T-helper 2 cell (primary cell): ENCODE results near the gene GORASP1.

Experiments
- DNase-seq, 5 experiments: peaks; one replicate each; pipeline versions ENCODE4 v3.0.0 to v3.0.0-alpha.2; 2012 to 2022

The GORASP1 gene

DNA sequence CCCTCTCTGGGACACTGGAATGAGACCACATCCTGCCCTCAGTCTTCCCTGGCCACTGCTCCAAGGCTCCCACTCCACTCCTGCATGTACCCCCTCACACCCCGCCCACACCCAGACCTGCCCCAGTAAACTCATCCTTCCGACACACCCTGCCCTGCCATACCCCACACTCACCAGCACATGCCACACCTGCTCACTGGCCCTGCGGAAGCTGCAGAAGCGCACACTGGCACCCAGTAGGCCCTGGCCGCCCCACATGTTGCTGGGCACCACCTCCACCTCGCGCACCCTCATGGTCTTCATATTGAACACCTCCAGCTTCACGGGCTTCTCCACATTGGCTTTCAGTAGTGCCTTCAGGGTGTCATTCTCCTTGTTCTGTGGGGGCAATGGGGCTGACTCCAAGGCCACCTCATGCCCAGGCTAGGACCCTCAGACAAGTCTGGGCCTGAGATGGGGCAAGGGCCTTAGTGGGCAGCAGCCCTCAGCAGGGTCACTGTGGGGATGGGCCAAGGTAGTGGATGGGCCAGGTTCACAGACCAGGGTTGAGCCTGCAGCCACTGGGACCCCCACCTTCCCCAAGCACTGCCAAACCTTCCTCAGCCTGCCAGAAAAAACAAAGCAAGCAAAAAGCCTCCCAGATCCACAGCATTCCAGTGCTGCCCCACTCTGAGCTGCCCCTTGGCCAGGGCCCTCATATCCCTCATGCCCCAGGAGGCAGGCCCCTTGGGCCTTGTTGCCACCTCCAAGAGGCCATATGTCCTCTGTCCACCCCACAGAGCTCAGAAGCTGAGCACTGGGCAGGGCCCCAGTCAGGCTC is 4.7 kb downstream of the GORASP1 start:
- DNase-seq, result no peak

DNA sequence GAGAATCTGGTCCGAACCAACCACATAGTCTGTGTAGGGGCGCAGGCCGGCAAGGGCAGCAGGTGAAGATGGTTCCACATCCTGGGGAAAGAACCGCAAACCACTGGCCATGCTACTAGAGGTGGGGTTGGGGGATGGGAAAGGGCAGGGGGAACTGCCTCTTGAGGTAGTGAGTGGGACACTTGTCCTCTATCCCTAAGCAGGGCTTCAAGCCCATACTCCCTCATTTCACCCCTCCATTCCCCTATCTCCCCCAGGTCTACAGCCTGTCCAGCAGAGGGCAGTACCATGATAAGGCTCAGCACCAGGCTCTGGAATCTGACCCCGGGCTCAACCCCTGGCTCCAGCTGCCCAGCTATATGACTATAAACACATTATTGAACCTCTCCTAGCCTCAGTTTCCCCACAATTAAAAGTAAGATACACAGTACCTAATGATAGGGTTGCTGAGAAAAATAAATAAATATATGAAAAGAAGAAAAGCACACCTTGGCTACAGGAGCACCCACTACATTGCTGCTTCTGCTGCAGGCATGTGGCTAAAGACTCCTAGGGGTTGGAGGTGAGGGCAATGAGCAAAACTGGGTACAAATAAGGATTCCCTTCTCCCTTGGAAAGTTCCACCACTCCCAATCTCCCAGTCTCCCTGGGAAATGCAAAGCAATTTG is 6.3 kb downstream of the GORASP1 start:
- peak in 3 of 5 experiments; percentile 23 to 61 (median 28) for DNase-seq

DNA sequence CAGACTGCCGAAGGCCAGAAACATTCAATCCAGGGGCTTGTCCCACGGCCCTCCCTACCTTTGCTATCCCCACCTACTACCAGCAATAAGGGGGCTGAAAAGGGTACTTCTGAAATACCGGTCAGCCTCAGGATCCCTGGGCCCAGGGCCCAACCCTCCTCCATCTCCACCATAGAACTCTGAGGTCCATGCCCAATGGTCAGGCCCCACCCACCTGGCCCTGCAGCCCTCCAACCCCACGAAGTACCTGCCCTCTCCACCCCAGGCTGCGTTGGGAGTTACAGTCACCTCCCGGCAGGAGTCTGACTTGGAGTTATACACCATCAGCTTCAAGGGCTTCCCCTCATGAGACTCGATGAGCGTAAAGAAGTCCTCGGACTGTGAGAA is 6.9 kb downstream of the GORASP1 start:
- no peak for DNase-seq

DNA sequence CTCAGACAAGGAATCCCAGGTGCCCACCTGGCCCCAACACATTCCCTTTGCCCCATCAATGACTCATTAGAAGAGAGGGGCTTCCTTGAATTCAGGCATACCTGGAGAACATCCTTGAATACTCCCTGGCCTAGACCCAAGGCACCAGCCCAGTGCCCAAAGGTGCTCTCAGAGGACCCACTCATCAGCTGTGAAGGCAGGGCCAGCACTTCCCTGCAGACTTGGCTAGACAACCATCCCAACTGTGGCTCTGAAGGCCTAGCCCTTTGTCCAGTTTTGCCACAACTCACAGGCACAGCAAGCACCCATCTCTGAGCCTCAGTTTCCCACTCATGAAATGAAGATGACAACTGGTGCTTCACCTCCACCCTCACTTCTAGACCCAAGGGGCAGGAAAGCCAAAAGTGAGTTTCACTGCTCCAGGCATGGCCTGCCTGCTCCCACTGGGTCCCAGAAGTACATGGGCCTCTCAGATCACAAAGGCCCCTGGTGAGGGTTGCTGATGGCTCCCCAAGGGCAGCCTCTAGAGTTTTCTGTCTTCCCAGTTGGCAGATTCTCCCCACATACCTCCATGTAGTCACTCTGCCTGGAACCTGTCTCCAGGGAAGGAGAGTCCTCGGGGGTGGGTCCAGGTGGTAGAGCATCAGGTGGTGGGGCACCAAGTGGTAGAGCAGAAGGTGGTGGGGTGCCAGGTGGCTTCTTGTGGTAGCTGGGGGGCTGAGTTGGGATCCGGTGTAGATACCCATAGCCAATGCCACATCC is 7.5 kb downstream of the GORASP1 start:
- DNase-seq, result no peak

DNA sequence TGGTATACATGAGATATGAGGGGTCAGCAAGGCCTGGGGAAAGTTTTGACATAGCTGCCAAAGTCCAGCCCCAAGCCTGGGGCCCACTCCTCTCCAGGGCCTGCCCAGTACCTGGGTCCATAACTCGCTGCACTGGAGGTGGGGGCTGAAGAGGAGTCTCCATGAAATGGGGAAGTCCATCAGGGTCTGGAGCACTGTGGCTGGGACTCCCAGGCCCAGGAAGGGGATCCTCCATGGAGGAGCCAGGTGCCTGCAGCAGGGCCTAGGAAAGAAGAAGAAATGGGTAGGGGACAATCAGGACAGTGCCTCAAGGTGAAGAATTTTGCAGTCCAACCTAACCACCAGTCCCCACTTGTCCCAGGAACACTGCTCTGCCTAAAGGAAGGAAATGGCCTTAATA is 8.2 kb downstream of the GORASP1 start:
- no peak for DNase-seq

DNA sequence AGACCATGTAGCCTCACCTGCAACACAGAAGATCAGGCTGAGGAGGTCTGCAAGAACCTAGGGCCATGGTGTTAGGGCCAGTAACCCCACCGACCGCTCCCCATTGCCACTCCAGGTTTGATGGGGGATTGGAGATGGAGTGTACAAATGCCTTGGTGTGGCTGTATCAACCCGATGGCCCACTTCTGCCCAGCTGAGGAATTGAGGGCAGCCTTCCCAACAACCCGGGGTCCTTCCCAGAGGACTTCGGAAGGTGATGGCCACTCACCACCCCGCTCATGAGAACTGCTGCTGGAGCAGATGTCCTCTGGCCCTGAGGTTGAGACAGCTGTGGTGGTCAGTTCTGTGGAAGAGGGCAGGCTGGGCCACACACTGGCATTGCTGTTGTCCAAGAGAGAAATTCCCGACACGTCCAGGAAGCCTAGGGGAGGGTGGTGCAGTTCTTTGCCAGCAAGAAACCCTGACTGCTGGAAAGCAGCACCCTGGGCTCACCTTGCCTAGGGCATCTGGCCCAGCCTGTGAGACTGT is 8.9 kb downstream of the GORASP1 start:
- no peak for DNase-seq

DNA sequence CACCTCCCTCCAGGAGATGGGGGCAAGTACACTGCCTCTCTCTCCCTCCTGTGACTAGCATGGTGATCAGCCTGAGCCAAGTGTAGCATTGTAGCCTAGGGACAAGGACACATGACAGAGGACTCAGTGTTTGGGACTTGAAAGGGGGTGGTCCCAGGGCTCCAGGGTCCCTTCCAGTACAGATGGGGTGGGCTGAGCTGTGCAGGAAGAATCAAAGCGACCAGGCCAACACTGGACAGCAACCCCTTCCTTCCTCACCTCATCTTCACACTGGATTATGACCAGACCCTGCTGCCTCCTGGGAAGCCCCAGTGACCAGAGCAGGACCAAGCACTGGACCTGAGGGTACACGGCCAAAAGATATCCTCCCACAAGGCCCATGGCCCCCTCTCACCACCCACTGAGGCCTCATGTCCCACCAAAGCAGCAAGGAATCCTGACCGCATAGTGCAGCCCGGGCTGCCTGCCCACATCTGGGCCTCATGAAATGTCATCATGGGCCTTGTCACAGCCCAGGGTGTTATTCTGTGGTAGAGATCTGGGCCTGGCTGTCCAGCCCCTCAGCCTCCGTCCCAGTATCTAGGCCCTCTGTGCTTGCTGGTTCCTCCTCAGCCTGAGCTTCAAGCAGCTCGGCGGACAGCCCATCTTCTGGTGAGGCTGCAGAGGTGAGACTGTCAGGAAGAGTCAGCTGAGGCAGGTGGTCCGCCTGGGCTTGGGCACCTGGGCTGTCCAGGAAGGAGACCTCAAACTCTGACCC is 9.5 kb downstream of the GORASP1 start:
- no peak for DNase-seq

DNA sequence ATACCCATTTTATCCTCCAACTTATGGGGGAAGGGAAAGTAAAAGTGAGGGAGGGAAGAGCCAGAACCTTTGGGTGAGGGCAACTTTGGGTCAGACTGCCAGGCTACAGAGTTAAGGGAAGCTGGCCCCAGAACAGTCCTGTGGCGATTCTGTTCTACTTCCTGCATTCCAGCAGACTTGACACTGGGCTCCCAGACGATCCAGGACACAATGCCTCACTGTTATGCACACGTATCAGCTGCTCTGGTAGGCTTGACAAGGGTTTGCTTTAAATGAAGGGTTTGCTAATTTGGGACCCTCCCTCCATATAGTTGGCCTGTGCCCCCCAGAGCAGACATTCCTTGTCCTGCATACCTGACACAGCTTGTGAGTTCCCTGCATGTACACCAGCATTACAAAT is 10.7 kb downstream of the GORASP1 start:
- DNase-seq, result no peak

DNA sequence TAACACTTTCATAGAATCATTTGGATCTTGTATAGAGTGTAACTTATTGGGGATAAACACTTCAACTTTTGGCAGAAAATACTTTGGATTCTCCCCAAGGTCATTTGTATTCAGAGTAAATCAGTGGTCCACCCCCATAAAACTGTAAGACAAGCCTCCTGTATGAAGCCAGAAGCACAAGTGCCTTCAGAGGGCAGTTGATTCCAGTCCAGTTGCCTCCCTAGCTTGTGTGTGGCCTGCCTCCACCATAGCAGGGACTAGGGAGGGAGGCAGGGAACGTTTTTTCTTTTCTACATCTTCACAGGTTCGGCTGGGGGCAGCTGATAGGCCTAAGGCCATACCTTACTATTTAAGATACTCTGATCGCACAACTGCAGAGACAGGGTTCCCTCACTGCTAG is 11.6 kb downstream of the GORASP1 start:
- no peak for DNase-seq

DNA sequence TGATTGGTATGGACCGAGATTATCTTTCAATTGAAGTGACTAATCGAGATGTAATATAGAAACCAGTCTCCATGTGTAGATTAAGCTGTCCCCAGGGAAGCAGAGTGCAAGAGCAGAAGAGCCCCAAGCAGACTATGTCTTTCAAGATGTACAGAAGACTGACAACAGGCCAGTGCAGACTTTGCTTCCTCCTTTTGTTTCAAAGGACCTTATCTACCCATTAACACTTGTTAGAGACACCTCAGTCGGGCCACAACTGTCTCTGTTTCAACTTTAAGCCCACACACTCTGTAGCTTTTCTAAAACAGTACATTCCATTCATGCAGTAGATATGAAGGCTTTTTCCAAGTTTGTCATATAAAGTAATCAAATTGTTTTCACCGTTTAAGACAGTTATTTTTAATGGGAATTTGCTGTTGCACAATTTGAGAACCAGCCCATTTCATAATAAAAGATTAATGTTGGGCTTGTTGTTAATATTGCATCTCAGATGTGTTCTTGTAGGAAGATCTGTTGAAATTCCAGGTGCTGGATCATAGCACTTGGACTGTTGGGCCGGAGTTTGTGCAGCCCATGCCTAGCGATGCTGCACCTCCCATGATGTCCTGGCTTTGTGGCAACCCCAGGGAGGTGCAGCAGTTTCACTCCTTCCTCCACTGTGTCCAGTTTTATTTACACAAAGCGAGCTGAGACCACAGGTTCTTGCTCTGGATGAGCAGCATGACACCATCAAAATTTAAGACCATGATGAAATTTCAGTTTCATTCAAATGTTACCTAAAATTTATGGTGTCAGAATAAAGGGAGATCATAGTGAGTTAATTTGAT is 12.4 kb downstream of the GORASP1 start:
- no peak for DNase-seq

DNA sequence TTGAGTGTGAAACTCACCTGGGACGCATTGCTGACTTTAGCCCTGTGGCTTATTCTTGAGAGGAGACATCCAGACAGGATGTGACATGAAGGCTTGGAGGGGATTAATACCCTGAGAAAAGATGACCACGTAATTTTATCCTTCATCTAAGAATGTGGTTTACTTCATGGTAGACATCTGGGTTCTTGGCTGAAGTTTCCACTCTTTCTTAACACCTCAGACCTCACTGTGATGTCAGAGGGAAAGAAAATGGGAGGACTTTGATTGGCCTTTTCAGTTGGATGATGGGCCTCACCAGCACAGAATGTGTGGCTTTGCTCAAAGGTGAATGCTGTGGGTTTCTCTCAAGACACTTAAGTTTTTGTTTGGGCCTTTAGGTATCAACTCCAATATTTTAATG is 16.5 kb downstream of the GORASP1 start:
- peak in 1 of 5 experiments; percentile 42 for DNase-seq

DNA sequence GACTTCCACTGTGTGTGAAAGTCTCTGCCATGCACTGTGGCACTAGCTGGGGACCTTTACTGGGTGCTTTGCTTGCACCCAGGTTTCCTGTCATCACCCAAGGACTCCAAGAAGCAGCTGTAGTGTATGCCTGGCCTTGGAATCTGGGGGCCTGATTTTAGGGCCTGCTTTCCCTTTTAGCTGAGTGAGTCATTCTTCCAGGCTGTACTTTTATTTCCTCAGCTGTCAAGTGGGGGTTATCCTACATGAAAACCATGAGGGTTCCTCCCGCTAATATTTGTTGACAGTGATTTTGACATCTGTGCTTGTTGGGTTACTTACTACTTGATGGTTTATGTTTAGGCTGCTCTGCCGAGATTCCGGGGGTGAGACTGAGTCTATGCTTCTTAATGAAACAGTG is 18.5 kb downstream of the GORASP1 start:
- no peak for DNase-seq

DNA sequence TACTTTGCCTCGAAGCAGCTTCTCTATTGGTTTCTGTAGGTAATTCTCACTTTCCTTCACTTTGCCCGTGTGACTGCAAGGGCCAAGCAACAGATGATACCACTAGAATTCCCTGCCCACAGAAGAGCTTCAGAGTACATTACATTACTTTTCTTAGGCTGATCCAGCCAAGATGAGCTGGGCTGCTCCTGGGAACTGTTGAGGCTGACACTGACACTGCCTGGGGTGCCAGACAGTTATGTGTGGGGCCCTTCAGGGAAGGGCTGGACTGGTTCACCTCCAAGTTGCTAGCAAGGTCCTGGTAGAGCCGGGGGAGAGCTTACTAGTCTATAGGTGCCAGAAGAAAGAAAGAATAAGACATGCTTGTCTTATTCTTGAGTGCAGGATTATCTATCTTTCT is 19.0 kb downstream of the GORASP1 start:
- no peak for DNase-seq

DNA sequence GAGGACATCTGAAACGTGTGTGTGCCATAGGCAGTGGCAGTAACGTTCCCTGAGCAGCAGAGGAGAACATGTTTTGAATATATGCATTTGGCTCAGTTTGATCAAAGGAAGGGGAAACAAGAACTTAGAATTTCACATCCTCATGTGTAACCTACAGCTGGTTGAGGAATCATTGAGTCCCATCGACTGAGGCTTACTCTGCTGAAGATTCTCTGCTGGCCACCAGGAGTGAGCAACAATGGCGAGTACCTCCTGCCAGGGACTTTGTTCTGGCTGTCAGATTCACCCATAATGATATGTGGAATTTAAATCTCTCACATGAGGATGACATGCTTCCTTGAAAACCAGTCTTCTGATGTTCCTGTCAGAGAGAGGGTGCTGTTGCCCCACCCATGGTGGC is 21.3 kb downstream of the GORASP1 start:
- no peak for DNase-seq

DNA sequence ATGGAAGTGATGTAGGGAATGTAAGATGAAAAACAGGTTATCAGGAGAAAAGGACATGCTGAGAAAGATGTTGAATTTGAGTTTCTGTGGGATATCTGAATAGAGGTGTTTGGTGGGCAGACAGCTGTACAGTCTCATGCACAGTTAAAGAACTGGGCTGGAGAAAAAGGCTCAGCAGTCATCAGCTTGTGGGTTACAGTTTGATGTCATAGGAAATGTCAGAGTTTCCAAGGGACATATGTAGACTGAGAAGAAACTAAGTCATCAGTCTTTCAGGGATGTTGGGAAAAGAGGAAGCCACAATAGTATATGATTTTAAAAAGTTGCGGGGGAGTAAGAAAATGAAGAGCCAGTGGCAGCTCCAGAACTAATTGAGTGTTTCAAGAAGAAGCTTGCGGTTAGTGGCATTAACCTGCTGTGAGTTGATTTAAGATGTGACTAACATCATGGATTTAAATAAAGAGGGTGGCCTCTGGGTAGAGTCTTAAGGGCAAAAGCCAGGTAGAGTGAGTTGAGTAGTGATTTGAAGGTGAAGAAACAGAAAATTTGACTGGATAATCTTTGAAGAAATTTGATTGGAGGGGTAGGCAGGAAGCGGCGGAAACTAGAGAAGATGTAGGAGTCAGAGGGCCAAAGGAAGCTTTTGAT is 24.6 kb downstream of the GORASP1 start:
- no peak for DNase-seq

DNA sequence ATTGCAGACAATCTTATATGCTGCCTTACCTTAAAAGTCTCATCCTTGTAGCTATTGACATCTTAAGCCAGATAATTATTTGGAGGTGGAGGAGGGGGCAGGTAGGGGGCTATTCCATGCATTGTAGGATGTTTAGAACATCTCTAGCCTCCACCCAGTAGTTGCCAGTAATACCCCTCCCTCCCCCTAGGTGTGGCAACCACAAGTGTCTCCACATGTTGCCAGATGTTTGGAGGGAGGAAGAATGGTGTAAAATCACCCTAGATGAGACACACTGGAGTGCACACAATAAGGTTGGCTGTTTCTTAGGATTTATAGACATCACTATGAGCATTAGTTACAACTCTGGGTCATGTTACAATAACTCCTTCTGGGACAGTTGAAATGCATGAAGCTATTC is 27.4 kb downstream of the GORASP1 start:
- no peak for DNase-seq

DNA sequence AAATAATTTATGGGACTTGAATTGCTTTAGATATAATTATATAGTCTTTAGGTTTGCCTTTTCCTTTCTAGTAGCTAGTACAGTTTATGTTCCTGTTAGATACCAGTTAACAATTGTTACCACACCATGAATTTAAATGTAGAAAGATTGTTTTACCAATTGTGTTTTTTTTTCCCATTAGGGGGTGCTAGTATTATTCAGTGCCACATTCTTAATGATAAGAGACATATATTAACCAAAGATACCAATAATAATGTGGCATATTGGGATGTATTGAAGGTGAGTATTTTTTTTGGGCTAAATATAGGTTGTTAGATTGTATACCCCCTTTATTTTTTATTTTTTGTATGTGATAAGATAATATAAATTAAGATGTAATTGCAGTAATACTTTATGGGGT is 27.9 kb downstream of the GORASP1 start:
- DNase-seq, result no peak

DNA sequence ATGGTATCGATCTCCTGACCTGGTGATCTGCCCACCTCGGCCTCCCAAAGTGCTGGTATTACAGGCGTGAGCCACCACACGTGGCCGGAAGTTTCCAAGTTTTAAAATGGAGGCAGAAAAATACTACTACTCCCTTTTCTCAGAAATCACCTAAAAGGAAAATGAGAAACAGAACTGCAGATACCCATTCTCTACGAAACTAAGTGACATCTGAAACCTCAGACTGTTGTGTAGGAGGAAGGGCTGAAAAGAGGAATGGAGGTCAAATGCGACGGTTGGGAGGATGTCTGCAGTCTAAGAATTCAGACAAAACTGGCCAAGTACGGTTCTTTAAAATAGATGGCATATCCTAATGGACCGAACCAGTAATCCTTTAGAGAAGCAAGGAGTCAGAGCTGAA is 31.5 kb downstream of the GORASP1 start:
- DNase-seq, result no peak

DNA sequence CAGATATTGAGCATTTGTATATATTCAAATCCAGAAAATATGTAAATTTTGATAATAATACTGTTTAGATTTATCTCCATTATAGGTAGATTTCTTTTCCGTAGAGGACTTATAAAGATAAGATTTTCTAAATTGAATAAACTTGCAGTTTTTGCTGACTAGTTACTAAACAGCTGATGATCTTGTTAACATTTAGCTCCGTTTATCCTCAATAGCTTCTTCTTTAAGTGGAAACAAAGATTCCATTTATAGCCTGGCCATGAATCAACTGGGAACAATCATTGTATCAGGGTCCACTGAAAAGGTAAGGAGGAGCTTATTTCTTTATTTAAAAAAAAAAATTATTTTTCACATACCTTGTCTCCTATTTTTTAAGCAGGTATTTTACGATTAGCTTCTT is 38.9 kb downstream of the GORASP1 start:
- no peak for DNase-seq

DNA sequence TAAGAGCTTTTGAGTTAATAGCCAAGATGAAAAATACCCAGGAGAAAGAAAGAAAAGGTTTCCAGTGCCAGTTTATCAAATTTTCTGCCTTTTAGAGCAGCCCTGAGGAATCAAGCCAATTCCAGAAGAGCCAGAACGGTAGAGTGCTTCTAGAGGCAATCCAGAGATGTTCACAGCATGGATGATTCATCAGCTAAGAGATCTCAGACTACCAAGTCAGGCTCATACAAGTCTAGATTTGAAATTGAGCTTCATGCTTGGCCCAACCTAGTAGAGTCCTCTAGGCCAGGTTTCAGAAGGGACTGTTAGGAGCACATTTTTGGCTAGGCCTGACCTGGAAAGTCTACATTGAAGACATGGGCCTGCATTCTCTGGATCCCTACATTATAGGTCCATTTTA is 40.1 kb downstream of the GORASP1 start:
- DNase-seq, result no peak

DNA sequence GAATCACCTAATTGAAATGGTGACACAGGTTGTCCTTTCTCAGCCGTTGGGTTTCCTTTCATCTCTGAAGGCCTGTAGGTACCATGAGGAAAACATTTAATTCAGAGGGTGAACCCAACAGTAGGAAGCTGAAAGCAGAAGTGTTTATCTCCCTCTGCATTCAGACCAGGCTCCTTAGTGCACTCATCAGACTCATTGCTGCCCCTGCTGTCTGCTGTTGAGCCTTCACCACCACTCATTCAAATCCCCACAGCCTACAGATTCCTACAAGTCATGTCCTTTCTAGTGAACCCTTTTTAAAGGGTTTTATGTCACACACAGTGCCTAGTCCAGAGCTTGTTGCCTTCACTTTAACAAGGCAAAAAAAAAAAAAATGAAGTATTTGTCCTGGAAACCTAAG is 42.2 kb downstream of the GORASP1 start:
- DNase-seq, result peak in 1 of 5 experiments; percentile 64
